DMS53 (cell line): ENCODE measurements around the gene PCDHGA1.

ENCODE experiments used
- DNase-seq: peaks from one replicate; lab custom pipeline; 2025; lab: John Stamatoyannopoulos, UW

The PCDHGA1 gene

GRCh38 chr5:141514330-141515133 lies 184.2 kb downstream of the PCDHGA1 start:
- no peak for DNase-seq

GRCh38 chr5:141515141-141515540 lies 184.8 kb downstream of the PCDHGA1 start:
- DNase-seq, result no peak

GRCh38 chr5:141515946-141516671 lies 185.8 kb downstream of the PCDHGA1 start:
- no peak for DNase-seq

DNA sequence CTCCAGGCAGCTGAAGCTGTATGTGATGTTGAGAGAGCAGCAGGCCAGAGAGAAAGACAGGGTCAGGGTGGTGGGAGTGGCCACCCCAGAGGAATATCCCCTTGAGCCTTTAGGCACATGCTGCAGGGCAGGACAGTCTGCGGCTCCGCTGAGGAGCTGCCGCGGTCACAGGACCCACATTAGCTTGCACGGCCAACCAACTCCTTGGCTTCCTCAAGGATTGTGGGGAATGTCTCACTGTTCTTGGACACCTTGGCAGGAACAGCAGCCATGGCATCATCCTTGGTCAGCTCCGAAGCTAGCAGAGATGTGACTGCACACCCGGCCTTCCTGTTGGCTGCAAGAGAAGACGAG lies 186.3 kb downstream of the PCDHGA1 start:
- DNase-seq, result no peak

GRCh38 chr5:141517312-141517711 lies 187.0 kb downstream of the PCDHGA1 start:
- no peak for DNase-seq

DNA sequence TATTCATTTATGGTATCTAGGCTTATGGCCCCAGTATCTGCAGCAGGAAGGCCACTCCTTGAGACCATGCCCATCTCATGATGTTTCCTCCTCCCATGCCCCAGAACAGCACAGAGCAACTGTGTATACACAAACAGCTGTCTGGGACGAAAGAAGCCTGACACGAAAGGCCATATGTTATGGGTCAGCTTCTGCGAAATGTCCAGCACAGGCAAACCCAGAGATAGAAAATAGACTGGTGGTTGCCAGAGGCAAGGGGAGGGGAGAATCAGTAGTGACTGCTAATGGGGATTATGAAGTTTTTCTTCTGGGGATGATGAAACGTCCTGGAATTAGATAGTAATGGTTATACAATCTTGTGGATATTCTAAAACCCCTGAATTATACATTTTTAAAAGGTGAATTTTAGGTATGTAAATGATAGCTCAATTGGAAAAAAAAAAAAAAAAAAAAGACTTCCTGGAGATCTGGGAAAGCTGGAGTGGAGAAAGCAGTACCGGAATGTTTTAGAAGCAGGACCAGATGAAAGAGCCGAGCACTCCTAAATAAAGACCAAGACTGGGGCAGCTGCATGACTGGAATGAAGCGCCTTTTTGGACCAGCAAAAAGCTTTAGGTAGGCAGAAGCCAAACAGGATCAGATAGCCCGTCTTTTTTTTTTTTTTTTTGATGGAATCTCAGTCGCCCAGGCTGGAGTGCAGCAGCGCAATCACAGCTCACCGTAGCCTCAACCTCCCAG lies 187.7 kb downstream of the PCDHGA1 start:
- DNase-seq, result no peak

DNA sequence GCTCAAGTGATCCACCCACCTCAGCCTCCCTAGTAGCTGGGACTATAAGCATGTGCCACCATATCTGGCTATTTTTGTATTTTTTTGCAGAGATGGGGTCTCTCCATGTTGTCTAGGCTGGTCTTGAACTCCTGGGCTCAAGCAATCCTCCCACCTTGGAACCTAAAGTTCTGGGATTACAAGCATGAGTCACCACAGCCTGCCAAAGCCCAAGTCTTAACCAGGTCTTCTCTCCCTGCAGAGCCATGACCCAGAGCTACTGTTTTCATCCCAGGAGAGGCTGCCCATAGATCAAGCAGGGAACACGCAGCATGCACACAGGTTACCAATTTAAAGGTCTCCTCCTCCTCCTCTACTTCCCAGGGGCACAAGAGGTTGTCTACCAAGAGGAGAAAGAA lies 188.3 kb downstream of the PCDHGA1 start:
- DNase-seq, result no peak

GRCh38 chr5:141519605-141520565 lies 189.6 kb downstream of the PCDHGA1 start:
- no peak for DNase-seq

GRCh38 chr5:141521244-141521781 lies 191.0 kb downstream of the PCDHGA1 start:
- peak; percentile 51 for DNase-seq

- no peak for DNase-seq
Measured at GRCh38 chr5:141522301-141522700, 192.0 kb downstream of the PCDHGA1 start.

- no peak for DNase-seq
Measured at GRCh38 chr5:141523991-141524390, 193.7 kb downstream of the PCDHGA1 start.

DNA sequence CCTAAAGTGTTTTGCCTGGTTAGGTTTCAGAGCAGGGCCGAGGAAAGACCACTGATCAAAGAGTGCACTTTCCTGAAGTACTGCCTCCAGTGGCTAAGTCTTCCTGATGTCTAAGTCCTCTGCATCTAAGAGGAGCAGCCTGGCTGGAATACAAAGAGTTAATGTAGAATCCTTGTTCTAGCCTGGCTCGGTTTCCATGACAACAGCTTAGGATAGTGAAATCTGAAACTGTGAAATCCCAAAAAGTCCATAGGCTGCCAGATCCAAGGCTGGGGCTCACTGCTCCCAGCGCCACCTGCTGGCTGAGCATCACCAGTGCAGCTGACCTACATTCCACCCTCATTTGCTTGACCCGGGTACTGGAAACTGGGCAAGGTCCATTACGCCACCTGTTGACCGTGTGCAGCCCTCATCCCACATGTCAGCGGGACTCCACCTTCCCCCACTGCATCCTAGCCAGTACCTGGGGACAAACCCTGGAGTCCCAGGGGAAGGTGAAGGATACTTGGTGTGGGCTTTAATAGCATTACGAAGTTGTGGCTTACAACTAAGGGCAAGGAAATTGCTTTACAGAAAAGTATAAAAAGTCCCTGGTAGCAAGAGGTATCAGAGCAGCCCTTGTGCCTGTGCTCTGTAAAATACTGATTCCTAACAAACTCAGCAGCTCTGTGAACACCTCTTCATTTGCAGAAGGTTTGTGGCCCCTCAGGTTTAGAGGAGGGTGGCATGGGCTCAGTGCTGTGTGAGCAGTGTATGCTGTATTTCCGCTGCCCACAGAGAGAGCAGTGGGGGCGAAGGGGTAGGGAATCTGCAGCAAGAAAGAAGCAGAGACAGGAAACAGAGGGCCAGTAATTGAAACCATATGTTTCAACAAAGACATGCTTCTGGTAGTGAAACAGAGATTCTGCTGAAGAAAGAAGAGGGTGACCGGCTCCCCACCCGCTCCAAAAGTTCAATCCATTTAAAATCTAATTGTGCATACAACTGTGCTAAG lies 194.6 kb downstream of the PCDHGA1 start:
- DNase-seq, result peak; percentile 94

GRCh38 chr5:141525653-141526052 lies 195.3 kb downstream of the PCDHGA1 start:
- no peak for DNase-seq

DNA sequence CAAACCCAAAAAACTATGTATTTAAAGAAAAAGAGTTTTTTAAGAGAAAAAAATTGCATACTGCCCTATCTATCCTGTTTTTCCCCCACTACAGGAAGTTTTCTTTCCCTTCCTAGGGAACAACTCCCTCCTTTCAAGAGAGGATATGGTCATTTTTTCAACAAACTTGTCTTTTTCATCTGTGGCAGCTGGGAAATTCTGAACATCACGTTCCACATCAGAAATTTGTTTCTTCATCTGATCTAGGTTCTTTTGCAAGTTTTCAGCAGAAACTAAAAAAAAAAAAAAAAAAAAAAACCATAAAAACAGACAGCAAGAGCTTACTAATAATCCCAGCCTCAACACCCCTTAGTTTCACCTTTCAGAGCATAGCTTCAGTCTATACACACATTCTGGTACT lies 197.1 kb downstream of the PCDHGA1 start:
- no peak for DNase-seq

GRCh38 chr5:141528291-141528984 lies 198.1 kb downstream of the PCDHGA1 start:
- DNase-seq, result no peak

DNA sequence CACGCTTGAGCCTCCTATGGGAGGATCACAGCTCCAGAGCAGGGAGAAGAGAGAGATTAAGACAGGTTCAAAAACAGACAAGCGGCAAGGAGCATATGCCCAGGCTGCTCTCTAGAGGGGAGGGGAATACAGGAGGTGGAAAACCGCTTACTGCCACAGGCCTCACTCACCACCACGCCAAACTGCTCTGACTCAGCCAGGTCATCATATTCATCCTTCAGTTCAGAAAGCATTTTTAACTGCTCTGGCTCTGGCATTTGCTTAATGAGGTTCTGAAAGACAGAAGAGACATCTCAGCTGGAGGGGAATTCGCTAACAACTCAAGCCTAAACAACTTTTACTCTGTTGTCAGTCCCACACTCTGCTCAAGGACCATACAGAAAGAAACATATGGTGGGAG lies 198.7 kb downstream of the PCDHGA1 start:
- DNase-seq, result no peak

DNA sequence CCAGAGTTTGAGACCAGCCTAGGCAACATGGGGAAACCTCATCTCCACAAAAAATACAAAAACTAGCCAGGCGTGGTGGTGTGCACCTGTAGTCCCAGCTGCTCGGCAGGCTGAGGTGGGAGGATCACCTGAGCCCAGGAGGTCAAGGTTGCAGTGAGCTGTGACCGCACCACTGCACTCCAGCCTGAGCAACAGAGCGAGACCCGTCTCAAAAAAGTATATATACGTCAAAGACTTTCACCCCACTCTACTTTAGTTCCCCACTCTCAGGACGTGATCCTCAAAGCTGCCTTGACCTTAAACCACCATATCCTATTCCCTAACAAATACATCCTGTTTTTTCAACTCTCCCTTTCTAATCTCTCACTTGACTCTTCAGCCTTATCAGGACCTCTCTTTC lies 199.6 kb downstream of the PCDHGA1 start:
- no peak for DNase-seq

DNA sequence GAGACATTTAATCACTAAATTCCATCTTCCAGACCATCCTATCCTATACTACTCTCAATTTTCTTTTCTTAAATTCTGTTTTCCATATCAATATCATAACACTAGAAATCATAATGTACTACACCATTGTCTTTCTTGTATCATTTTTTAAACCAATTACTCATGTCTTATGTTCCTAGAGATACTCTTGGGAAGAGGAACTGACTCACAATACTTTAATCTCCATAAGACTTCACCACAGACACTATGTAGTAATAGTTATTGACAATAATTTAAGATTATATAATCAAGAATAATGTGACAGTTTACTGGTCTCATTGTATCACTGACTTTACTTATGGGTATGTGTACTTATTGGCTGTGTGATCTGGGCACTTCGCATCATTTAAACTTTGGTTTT lies 202.4 kb downstream of the PCDHGA1 start:
- DNase-seq, result no peak

GRCh38 chr5:141533897-141534296 lies 203.6 kb downstream of the PCDHGA1 start:
- DNase-seq, result no peak
